Limb (tissue), 2 donors: Measurements from ENCODE around the gene LONRF2.
"Not testable (repeated sequence)": the region's sequence is repeated elsewhere in the genome, so short reads cannot be mapped to it uniquely, and the experiment has no call there.

Experiments used
- DNase-seq, 2 donors: peaks; one replicate each; pipeline ENCODE4 v3.0.0-alpha.2; 2016; ENCODE audit errors: extremely low spot score in 2 of 2

LONRF2 gene

DNA sequence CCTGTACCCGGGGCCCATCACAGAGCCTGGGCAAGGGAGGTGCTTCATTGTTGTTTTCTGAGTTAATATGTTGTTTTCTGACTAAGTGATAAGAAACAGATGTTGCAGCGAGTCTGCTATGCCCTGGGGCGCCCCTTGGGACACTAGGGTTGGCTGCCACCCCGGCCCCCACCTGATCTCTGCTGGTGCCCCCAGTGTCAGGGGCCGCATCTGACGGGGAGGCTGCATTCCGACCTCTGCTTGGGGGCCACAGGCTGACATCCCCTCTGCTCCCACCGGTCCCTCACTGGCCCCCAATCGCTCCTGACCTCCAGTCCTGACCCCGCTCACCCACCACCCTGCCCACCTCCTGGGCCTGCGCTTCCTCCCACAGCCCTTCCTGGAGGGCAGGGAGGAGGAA is 65.9 kb downstream of the LONRF2 start:
- no peak for DNase-seq

GRCh38 chr2:100254646-100255210 is 67.6 kb downstream of the LONRF2 start:
- no peak for DNase-seq

GRCh38 chr2:100253786-100254185 is 68.5 kb downstream of the LONRF2 start:
- no peak for DNase-seq

DNA sequence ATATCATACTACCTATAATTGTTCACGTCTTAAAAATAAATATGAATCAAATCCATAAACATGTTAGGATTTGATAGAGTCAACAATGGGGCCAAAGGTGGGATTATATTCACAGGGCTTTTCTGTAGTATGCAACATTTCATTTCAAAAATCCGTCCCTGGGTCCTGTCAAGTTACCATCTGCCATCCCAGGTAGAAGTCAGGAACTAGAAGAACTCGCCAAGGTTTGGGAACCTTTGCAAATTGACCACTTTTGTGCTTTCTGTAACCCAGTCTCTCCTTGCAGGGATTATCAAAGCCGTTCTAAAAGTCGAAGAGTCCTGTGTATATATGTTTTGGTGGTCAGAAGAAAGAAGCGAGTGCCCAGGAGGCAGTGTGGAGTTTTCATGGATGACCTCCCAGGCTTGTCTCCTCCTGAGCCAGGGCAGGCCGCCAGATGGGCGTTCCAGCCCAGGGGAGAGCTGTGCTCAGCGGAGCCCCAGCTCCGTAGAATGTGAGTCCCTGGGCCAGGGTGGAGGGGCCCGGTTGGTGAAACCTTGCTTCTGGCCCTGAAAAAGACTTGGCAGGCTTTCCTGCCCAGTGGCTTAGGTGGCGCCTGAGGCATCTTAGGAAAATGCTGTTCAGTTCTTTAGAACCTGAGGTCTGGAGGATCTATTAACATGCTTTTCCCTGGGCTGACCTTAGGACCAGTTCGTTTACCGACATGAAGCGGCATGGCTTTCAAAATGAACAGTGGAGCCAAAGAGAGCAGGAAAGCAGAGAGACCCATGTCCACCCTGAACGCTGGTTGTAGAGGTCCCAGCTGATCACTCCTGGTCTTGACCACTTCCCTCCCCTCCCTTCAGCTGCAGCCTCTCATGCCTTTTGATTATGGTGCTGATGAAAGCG is 69.2 kb downstream of the LONRF2 start:
- no peak for DNase-seq

- no peak for DNase-seq
Measured at GRCh38 chr2:100250645-100251044, 71.7 kb downstream of the LONRF2 start.

GRCh38 chr2:100248971-100249370 is 73.3 kb downstream of the LONRF2 start:
- DNase-seq: no peak

GRCh38 chr2:100248556-100248955 is 73.7 kb downstream of the LONRF2 start:
- not testable (repeated sequence) for DNase-seq

DNA sequence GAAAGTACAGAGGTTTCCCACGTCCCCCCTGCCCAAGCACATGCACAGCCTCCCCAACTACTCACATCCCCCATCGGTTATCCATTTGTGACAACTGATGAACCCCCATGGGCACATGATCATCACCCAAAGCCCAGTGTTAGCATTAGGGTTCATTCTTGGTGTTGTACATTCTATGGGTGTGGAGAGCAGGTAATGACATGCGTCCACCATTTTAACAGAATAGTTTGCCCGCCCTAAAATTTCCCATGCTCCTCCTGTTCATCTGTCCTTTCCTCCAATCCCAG is 74.3 kb downstream of the LONRF2 start:
- DNase-seq: no peak

DNA sequence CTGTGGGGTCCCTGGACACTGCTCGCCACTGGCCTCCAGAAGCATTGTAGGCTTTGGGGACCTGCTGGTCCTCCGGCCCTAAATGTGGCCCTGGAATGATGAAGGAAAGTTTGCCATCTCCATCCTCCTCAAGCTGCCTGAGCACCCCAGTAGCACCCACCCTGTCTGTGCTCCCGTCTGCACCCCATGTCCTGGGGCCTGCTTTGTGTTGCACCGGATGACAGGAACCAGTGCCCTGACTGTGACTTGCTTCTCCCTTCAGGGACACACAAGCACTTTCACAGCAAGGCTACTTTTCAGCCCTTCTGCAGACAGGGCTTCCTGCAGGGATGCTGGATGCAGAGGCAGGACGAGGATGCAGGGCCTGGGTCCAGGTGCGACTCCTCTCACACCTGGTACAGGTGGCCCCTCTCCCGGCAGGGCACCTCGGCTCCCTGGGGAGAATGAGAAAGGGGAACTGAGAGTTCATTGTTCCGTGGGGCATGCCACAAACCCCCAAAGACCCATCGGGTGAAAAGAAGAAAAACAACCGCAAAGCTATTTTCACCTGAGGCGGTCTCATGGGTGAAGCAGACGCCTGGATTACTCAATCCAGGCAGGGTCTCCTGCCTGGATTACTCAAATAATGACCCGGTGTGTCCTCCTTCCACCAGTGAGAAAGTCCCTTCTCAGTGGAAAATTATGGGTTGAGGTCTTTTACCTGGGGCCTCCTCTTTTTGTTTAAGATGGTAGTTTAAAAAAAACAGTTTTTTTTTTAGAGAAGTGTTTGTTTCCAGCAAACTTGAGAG is 74.9 kb downstream of the LONRF2 start:
- DNase-seq: no peak

DNA sequence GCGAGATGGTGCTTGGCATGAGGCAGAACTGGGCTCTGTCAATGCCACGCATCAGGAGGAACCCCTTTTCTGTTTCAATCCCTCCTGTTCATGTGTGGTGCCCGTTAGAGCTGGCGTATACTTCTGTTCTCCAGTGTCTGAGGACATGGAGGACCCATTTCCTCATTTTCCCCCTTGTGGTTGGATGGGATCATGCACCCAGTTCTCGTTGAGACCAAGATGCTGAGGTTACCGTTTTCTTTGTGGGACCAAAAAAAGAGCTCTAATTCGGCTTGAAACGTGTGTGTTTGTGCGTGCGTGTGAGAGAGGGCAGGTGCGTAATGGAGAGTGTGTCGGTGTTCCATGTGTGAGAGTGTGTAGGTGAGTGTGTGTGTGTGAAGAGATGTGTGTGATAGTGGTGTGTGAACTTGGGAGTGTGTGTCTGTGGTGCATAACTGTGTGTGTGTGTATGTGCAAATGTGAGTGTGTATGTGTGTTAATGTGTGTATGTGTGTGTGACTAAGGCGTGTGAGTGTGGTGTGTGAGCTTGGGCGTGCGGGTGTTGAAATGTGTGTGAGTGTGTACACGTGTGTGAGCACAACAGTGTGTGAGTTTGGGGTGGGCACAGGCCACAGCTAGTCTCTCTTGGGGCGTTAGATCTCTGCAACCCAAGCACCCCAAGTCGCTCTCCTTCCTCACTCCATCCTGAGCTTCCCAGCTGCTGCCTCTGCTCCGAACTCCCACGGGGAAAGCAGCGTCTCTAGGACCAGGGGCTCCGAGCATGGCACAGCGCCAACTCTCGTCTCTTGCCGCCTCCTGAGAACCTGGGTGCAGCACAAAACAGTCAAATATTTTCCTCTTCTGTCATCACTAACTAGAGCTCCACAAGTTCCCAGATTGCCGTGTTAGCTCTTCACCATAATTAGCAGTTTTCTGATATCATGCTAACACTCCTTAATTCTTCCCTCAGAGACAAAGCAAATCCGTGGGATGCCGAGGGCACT is 75.8 kb downstream of the LONRF2 start:
- DNase-seq: no peak

GRCh38 chr2:100245681-100246080 is 76.6 kb downstream of the LONRF2 start:
- no peak for DNase-seq

DNA sequence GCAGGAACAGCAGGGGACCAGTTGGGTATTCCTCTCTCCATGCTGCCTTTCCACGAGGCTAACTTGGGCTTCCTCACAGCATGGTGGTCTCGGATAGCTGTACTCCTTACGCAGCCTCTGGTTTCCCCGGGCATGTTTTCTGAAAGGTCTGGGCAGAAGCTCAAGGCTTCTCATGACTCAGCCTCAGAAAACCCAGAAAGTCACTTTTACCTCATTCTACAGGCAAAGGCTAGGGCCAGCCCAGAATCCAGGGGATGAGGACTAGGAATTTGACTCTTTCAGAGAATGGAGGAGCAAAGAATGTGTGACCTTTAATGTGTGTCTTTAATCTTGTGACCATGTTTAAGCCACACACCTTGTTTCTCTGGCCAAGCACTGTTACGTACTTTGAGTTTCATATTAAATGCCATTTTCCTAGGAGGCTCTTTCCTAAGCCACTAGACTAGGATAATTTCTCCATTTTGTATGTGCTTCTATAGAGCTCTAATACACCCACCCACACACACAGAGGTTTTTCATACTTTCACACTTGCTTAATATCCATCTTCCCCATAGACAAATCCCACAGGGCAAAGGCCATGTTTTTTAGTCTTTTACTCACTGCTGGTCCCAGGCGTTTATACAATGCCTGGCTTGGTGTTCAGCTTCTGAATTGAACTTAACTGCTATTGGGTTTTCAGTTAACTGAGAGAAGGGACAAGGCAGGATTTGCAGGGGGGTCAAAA is 77.3 kb downstream of the LONRF2 start:
- DNase-seq: no peak

DNA sequence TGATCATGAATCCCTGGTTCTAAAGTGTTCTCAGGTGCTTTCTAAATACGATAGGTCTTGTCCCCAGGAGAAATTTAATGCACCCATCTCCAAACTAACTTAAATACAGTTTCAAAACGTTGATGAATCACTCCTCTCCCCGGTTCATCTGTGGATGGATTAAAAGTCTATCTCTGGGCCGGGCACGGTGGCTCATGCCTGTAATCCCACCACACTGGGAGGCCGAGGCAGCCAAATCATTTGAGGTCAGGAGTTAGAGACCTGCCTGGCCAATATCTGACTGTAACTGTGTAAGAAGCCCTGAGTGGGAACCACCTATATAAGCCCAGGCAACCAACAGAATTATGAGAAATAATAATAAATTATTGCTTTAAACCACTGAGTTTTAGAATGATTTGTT is 78.7 kb downstream of the LONRF2 start:
- DNase-seq: no peak

- DNase-seq: peak; percentile 68 to 81
Measured at GRCh38 chr2:100242891-100243619, 79.2 kb downstream of the LONRF2 start.

DNA sequence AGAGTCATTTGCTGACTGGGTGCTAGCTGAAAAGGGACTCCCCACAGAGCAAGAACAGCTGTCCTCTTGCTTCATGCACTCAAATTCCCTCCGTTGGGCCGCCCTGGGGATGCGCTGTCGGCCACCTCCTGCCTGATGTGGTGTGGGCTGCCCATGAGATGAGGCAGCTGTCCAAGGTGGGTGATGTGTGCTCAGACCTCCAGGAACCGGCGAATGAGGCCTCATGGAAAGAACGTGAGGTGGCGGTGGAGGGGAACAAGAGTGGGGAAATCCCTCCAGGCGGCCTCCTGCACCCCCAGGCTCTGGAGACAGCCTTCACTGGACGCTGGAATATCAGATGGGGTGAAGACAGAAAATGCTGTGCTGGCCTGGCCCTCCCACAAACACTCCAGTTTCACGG is 79.8 kb downstream of the LONRF2 start:
- no peak for DNase-seq

- DNase-seq: no peak
Measured at GRCh38 chr2:100241236-100241635, 81.1 kb downstream of the LONRF2 start.

- DNase-seq: no peak
Measured at GRCh38 chr2:100240386-100240785, 81.9 kb downstream of the LONRF2 start.

DNA sequence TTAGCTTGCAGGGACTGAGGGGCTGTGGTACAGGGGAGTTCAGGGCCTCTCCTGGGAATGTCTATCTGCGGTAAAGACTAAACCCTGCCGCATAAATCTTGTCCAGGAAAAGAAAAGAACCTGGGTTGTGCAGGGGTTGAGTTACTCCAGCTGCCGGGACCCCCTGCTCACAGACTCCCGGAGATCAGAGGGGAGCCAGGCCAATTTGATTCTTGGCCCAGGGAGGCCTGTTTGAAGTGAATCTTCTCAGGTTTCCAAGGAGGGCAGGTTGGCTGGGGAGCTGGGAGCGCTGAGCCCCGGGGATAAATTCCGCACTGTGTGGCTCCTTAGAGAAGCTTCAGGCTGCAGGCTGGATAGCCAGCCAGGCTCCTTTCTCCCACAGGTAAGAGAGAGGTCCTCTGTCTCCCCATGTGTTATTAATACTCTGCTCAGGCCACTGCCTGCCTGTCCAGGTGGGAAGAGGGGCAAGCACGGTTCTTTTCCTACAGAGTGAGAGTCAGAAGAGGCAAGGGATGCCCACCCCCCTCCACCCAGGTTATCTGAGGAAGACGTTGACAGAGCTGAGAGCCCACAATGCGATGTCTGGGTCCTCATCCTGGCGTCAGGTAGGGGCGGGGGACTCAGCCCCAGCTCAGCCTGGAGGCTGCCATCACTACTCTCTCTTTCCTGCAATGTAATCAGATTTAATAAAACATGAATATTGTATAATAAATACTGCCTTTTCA is 82.7 kb downstream of the LONRF2 start:
- no peak for DNase-seq

GRCh38 chr2:100238471-100238870 is 83.8 kb downstream of the LONRF2 start:
- no peak for DNase-seq
